DMS114 treated with DMSO at 0.1 percent for 48 hours (cell line): ENCODE measurements around the gene CDCA8.

Experiments
- DNase-seq: peaks from one replicate; lab custom pipeline; 2025; ENCODE audit not compliant: unreplicated experiment; lab: John Stamatoyannopoulos, UW

The CDCA8 gene

GRCh38 chr1:37714689-37715088 is 22.4 kb downstream of the CDCA8 start:
- no peak for DNase-seq

- no peak for DNase-seq
These were observed 24.0 kb downstream of the CDCA8 start for GRCh38 chr1:37716321-37716720.

GRCh38 chr1:37717631-37718030 is 25.3 kb downstream of the CDCA8 start:
- no peak for DNase-seq

DNA sequence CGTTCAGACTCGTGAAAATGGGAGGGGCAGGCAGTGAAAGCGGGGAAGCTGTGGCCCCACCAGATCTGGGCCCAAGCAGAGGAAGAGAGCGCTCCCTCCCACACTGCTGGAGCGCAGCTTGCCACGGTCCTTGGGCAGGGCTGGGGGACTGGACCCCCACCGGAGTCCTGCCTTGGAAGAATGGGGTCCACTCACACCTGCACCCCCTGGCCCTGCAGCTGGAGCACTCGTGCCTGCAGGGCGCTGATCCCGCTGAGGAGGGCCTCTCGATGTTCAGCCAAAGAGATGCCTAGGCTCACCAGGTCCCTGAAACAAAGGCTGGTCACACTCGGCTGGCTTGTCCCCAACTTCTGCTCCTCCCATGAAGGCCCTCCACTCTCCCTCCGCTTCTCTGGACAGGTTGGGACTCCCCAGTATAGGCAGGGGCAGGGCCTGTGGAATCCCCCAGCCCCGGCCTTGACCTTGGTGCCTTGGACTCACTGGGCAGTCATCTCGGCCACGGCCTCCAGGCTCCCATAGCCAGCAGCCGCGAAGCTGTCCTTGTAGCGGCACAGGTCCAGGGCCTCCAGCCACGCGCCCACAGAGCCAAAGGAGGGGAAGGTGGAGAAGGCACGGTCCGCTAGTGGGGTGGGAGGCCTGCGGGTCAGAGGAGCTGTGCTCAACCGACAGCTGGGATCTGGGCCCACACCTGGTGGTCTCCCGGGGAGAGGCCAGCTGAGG is 26.0 kb downstream of the CDCA8 start:
- DNase-seq: no peak

DNA sequence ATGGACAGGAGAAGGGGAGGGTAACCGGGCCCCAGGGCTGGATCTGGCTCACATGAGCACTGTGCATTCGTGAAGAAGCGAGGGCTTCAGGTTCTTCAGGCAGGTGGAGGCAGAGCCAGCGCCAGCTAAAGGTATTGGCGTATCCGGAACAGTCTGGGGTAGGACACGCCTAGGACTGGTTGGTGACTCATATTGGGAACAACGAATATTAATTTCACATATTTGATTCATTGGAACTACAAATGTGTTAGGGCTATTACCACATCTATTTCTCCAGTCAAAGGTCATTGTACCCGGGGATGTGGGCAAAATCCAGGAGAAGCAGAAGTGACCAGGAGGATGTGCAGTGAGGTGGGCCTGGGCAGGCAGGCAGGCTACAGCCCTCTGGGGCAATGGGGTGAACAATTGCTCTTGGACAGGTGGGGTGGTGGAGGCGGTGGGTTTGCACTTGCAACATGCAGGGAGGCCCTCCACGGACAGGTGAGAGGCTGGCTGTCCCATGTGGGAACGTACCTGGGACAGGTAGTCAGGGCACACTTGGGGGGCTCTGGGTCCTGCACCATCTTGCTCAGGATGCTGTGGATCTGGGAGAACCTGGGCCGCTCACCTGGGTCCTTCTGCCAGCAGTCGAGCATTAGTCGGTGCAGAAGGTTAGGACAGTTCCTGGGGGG is 26.7 kb downstream of the CDCA8 start:
- DNase-seq: no peak

DNA sequence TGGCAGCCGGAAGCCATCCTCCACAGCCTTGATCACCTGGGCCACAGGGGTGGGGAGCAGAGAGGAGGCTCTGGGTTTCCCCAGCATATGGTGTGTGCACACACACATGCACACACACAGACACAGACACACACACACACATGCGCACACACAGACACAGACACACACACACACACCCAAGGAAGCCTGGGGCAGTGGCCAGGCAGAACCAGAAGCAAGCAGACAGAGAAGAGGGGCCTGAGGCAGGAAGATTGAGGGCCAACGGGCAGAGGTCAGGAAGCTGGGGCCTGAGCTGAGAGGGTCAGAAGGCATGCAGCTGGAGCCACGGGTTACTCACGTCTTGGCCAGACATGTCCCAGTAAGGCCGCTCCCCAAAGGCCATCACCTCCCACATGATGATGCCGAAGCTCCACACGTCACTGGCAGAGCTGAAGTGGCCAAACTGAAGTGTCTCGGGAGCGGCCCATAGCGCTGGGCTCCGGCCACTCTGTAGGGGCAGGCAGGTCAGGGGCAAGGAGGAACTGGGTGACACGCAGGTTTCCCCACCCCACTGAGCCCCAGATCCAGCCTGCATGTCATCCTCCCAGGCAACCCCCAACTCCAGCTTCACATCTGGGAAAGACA is 27.4 kb downstream of the CDCA8 start:
- no peak for DNase-seq

DNA sequence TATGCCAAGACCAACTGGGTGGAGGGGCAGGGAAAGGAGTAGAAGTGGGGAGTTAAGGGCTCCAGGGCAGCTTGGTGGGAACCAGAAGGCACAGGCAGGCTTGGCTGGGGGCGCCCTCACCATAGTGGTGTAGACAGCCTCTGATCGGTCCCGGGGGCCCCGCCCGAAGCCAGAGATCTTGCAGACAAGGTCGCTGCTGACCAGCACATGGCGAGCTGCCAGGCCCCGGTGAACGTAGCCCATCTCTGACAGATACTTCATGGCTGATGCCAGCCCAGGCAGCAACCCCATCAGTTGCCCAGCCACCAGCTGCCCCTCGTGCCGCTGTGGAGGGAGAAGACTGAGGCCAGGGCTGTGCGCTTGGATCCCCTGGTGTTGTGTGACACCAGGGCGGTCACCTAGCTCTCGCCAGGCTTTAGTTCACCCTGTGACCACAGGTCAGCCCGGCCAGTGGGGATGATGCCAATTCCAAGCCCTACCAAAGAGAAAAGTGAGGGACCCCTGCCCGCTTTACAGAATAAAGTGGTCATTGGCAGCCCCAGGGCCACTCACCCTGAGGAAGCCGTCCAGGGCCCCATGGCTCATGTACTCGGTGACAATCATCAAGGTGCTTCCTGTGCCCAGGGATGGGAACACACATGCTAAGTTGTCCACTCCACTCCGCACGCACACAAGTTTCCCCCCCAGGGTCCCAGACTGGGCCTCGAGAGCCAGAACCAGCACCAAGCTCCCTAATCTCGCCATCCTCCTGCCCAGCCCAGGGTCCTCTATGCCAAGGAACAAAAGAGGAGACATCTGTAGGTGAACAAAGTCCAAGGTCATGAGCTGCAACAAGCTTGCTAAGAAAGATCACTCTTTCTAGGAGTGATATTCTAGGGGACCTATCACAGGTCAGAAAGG is 28.2 kb downstream of the CDCA8 start:
- DNase-seq: no peak

GRCh38 chr1:37721565-37721964 is 29.2 kb downstream of the CDCA8 start:
- DNase-seq: no peak

GRCh38 chr1:37722181-37723071 is 30.1 kb downstream of the CDCA8 start:
- DNase-seq: no peak

DNA sequence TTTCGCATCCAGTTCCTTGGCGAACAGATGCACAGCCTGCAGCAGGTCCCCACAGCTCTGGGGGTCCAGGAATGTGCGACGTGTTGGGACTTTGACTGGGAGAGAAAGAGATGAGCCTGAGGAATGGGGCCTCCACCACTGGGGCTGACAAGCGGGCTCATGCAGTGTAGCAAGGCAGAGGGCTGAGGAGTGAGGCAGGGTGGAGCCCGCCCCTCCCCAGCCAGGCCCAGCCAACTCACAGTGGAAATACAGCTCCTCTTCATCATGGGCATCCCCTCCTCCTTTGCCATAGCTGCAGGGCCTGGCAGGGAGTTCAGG is 30.7 kb downstream of the CDCA8 start:
- no peak for DNase-seq

GRCh38 chr1:37723390-37724078 is 31.2 kb downstream of the CDCA8 start:
- DNase-seq: no peak

- no peak for DNase-seq
These were observed 32.3 kb downstream of the CDCA8 start for GRCh38 chr1:37724575-37724974.

DNA sequence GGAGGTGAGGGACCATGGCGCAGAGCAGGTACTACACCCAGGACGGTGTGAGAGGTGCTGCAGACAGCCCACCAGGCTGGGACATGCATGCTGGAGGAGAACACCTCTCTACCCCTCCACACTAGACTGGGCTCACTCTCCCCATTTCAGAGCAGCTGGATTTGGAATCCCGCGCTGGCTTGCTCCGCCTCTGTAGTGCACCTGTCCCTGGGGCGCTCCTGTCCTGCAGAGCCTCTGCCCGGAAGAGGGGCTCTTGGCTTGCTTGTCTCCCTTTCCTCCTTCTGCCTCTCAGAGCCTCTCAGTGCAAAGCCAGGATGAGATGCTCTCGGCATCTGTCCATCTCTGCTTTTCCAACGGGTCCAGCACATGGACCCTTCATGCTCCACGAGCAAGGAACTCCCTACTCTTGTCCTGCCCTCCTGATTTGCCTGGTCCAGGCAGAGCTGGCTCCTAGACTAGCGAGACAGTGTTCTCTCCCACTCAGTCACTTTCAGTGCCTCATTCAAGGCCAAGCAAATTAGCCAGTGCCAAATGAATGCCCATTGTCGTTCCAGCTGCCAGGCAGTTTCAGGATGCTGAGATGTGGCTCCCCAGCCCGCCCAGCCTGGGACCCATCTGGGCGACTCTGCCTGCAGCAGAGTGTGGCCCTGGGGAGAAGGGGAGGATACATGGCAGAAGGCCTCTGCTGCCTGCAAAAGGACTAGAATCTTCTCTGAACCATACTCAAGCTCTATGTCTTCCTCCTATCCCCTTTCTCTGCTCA is 33.7 kb downstream of the CDCA8 start:
- no peak for DNase-seq

DNA sequence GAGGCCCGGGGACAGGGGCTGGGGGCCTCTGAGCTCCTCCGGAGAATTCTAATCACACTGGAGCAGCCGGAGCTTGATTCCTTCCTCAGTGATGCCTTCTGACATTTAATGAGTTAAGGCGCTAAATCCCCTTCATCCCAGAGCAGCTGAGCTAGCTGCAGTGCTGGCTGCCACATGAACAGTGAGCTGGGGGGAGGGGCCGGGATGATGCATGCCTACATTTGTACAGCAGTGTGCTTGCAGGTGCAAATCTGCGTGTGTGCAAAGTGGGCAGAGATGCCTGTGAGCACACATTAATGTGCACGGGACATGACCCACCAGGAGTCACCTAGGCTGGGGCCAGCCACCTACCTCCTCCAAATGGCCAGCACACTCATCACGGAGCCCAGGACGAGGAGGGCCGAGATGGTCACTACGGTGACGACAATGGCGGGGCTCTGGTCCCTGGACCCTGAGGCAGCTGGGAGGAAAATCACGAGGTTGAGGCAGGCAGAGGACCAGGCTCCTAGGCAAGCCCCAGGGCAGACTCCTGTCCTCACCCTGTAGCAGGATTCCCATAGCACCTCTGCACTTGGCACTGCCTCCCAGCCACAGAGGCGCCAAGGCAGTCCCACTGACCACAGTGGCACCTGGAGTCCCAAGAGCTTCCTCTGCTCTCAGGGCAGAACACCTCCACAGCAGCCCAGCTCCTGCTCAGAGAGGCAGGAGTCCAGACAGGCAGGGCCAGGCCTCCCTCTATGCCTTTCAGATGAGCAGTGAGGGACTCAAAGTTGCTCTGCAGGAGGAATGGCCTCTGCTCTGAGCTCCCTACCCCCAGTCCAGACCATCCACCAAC is 34.7 kb downstream of the CDCA8 start:
- no peak for DNase-seq

GRCh38 chr1:37728416-37728815 is 36.1 kb downstream of the CDCA8 start:
- no peak for DNase-seq

GRCh38 chr1:37730376-37730775 is 38.1 kb downstream of the CDCA8 start:
- no peak for DNase-seq

DNA sequence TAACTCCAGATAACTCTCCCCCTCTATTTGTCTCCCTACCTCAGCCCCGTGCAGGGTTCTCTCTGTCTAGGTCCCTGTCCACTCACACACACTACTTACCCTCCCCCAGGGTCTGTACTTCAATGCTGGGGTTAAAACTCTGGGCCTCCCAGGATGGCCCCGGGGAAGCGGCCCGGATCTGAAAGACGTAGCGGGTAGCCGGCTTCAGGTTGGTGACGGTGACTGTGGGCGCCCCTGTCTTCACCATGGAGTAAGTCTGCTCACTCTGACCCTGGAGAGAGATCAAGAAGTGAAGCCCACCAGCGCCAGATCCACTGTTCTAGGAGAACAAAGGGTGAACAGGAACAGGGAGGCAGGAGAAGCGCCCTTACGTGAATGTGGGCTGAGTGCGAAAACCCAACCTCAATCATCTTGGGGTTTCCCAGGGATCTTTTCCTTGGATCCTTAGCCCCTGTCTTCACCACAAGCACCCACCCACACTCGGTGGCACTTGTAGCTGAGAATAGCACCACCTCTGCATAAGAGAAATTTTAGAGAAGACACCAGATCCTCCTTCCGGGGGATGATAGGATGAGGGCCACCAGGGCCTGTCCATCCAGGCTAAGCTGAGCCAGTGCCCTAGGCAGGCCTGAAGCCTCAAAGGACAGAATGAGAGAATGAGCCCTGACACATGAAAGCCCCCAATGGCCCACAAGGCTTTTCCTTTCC is 39.1 kb downstream of the CDCA8 start:
- DNase-seq: no peak
